Mesendoderm (in vitro differentiated cells): ENCODE results near the gene THSD7B.

Source experiments
- DNase-seq: peaks from one replicate; pipeline ENCODE4 v3.0.0; 2013
- H2AK5ac ChIP-seq: 2 replicates; pipeline ENCODE4 v1.6.1; 2013; ENCODE audit warnings: low read length, inconsistent platforms
- H2BK120ac ChIP-seq: 2 replicates; pipeline ENCODE4 v1.6.1; 2013; ENCODE audit warnings: low read depth, mild to moderate bottlenecking, low read length, moderate library complexity, mixed read lengths
- H2BK15ac ChIP-seq: replicated peaks from 2 replicates; pipeline ENCODE4 v1.6.1; 2013; ENCODE audit warnings: low read depth, mild to moderate bottlenecking, moderate library complexity
- H2BK5ac ChIP-seq: 2 replicates; pipeline ENCODE4 v1.6.1; 2013; ENCODE audit warnings: low read length, inconsistent platforms
- H3K18ac ChIP-seq: 2 replicates; pipeline ENCODE4 v1.6.1; 2013; ENCODE audit warnings: mild to moderate bottlenecking, low read length, mixed read lengths
- H3K23ac ChIP-seq: one replicate; pipeline ENCODE4 v1.6.1; 2013; ENCODE audit warnings: low read length
- H3K27ac ChIP-seq: 2 replicates; pipeline ENCODE4 v1.5.1; 2013; ENCODE audit warnings: low read depth, mild to moderate bottlenecking, inconsistent platforms, low read length, moderate library complexity
- H3K27me3 ChIP-seq: 2 replicates; pipeline ENCODE4 v1.6.1; 2013; ENCODE audit warnings: low read length, control low read depth, mild to moderate bottlenecking, inconsistent platforms; ENCODE audit not compliant: insufficient read depth, poor library complexity
- H3K36me3 ChIP-seq: 2 replicates; pipeline ENCODE4 v1.6.1; 2013; ENCODE audit warnings: low read length, inconsistent platforms; ENCODE audit not compliant: control insufficient read depth, insufficient read depth
- H3K4ac ChIP-seq: one replicate; pipeline ENCODE4 v1.6.1; 2013; ENCODE audit warnings: low read depth, mild to moderate bottlenecking, low read length, moderate library complexity
- H3K4me1 ChIP-seq: 2 replicates; pipeline ENCODE4 v1.6.1; 2013; ENCODE audit warnings: low read depth, low read length, inconsistent platforms; ENCODE audit not compliant: control insufficient read depth
- H3K4me2 ChIP-seq: 2 replicates; pipeline ENCODE4 v1.6.1; 2013; ENCODE audit warnings: low read length
- H3K4me3 ChIP-seq: 2 replicates; pipeline ENCODE4 v1.5.1; 2013; ENCODE audit warnings: mild to moderate bottlenecking, low read length
- H3K56ac ChIP-seq: one replicate; pipeline ENCODE4 v1.6.1; 2013; ENCODE audit warnings: low read length
- H3K79me1 ChIP-seq: 2 replicates; pipeline ENCODE4 v1.6.1; 2013; ENCODE audit warnings: low read length, inconsistent platforms
- H3K79me2 ChIP-seq: 2 replicates; pipeline ENCODE4 v1.6.1; 2013; ENCODE audit warnings: mild to moderate bottlenecking, low read length; ENCODE audit not compliant: control insufficient read depth, insufficient read depth
- H3K9ac ChIP-seq: 2 replicates; pipeline ENCODE4 v1.6.1; 2013; ENCODE audit warnings: low read length, inconsistent platforms
- H4K5ac ChIP-seq: one replicate; pipeline ENCODE4 v1.6.1; 2013; ENCODE audit warnings: low read length
- H4K8ac ChIP-seq: one replicate; pipeline ENCODE4 v1.6.1; 2013; ENCODE audit warnings: low read depth, mild to moderate bottlenecking, control low read depth, low read length, moderate library complexity
- WGBS: extraction: QIAGEN DNeasy Blood & Tissue Kit; methylation state at CpG from one replicate; pipeline ENCODE4 v1.1.7; 2013; ENCODE audit warnings: low lambda C conversion rate, missing lambda C conversion rate; ENCODE audit not compliant: insufficient coverage; ENCODE audit errors: extremely low coverage; 5-methylcytosine and 5-hydroxymethylcytosine counted together

THSD7B gene

DNA sequence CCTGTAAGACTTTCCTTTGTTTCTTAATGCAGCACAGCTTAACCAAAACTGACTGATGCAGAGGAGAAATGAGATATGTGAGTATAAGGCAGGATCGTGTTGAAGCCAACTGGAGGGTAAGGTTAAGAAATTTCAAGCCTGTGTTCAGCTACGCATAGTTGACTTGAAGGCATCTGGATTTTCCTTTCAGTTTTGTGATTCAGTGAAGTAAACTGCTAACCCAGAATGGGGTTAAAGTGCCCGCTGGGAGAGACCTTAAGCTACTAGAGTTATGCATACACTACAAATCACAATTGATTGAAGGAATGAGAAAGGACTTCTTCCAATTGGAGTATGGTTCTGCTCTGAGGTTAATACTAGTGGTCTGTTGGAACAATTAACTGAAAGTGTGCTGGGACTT lies 22.6 kb downstream of the THSD7B start:
- H3K9ac ChIP-seq, result no peak overlapping the region
- no peak overlapping the region for H4K5ac ChIP-seq
- H3K79me1 ChIP-seq, result no peaks in the 10 kb centered on the region
- no peak overlapping the region for H3K56ac ChIP-seq
- no peak overlapping the region for H3K23ac ChIP-seq
- no peak overlapping the region for H3K4me3 ChIP-seq
- no peaks in the 10 kb centered on the region for H3K27me3 ChIP-seq
- no peak overlapping the region for H2BK120ac ChIP-seq
- H3K27ac ChIP-seq, result no peak overlapping the region
- no peaks in the 10 kb centered on the region for H3K4me1 ChIP-seq
- no peak overlapping the region for H2BK15ac ChIP-seq
- H2BK5ac ChIP-seq, result no peak overlapping the region
- H3K18ac ChIP-seq, result no peak overlapping the region
- no peaks in the 10 kb centered on the region for H3K79me2 ChIP-seq
- H2AK5ac ChIP-seq, result no peak overlapping the region
- H3K4me2 ChIP-seq, result no peak overlapping the region
- no peaks in the 10 kb centered on the region for H3K36me3 ChIP-seq
- no CpG with 5 or more reads among the region's 3 CpGs for WGBS
- DNase-seq, result no peak
- no peak overlapping the region for H3K4ac ChIP-seq
- H4K8ac ChIP-seq, result no peak overlapping the region

DNA sequence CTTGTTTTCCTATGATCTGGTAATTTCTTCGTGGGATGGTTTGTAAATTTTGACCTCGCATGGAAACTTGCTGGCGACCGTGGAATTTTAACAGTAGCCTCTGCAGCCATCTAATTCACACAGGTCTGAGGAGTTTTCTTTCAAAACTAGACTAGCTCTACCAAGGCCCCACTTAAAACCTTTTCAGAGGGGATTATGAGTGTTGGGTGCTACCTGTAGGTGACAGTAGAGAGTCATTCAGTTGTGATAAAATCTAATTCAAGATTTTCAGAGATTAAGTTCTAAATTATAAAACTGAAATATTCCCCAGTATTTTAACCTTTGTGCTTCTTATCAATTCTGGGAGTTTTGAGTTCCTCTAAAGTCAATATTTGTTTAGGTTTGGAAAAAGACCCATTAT lies 31.0 kb downstream of the THSD7B start:
- Histone ChIP-seq H3K18ac (no peak overlapping the region), H4K5ac (no peak overlapping the region), H2BK120ac (no peak overlapping the region), H2BK5ac (no peak overlapping the region), H3K23ac (no peak overlapping the region), H3K56ac (no peak overlapping the region), H2BK15ac (no peak overlapping the region), H3K4me3 (no peak overlapping the region), H3K4ac (no peak overlapping the region), H4K8ac (no peak overlapping the region), H3K79me1 (no peaks in the 10 kb centered on the region), H3K9ac (no peak overlapping the region), H3K27ac (no peak overlapping the region), H3K36me3 (no peaks in the 10 kb centered on the region), H3K79me2 (no peaks in the 10 kb centered on the region), H2AK5ac (no peak overlapping the region), H3K4me1 (no peaks in the 10 kb centered on the region), H3K4me2 (no peak overlapping the region), H3K27me3 (no peaks in the 10 kb centered on the region)
- WGBS, result no CpG with 5 or more reads among the region's 4 CpGs
- DNase-seq, result no peak

DNA sequence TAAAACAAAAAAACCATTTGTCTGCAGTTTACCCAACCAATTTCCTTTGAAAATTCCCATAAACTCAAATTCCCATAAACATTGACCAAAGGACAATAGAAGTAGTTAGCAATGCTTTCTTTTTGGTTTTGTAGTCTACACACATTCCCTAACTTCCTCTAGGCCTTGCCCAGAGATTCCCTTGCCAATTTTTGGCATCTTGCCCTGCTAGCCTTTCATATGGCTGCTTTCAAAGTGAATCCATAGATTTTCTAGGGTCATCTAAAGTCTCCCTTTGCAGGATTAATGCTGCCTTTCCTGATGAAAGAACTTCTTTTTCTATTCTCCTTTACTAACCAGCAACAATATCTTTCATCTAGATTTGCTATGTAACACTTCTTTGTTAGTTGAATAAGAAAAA lies 33.4 kb downstream of the THSD7B start:
- Histone ChIP-seq H3K56ac (no peak overlapping the region), H4K5ac (no peak overlapping the region), H3K4me3 (no peak overlapping the region), H3K79me2 (no peaks in the 10 kb centered on the region), H3K79me1 (no peaks in the 10 kb centered on the region), H3K23ac (no peak overlapping the region), H3K9ac (no peak overlapping the region), H3K4me2 (no peak overlapping the region), H4K8ac (no peak overlapping the region), H2BK15ac (no peak overlapping the region), H2BK120ac (no peak overlapping the region), H3K4ac (no peak overlapping the region), H2BK5ac (no peak overlapping the region), H3K27me3 (no peaks in the 10 kb centered on the region), H2AK5ac (no peak overlapping the region), H3K4me1 (no peaks in the 10 kb centered on the region), H3K18ac (no peak overlapping the region), H3K36me3 (no peaks in the 10 kb centered on the region), H3K27ac (no peak overlapping the region)
- no peak for DNase-seq

DNA sequence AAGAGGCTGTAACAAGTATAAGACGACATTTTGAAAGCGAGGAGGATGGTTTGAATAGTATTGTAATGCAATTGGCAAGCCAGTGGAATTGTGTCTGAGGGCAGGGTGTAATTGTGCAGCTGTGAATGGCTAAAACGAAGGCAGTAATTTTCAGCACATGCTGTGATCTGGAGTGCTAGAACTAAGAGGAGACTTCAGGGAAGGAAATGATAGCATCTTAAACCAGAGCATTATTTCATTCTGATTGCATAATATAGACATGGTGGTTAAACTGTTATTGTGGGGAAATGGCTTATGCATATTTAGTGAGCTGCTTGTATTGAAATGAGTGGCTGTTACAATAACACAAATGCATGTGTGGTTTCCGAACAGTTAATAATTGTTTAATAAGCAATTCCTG lies 36.3 kb downstream of the THSD7B start:
- WGBS, result no CpG with 5 or more reads among the region's 4 CpGs

DNA sequence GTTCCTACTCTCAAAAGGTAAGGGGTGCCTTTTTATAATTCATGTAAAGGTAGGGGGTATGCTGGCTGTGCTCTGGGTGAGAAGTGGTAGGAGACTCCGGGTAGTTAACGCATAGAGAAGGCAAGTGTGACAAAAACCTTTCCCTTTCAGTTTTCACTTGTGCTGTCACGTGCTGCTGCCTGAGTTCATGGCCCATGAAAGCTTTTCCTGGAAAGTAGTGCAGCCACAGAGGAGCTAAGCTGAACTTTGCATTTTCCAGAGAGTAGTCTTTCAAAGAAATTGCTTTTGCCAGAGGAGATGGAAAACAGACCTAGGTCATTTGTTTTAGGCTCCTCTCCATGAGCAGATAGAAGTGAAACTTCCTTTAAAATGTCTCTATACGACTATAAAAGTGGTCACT lies 44.7 kb downstream of the THSD7B start:
- DNase-seq, result no peak
- no CpG with 5 or more reads among the region's 4 CpGs for WGBS
- no peak overlapping the region for H3K56ac ChIP-seq

More for the DNA sequence above, 36.3 kb downstream of the THSD7B start:
- Histone ChIP-seq H3K79me1 (no peaks in the 10 kb centered on the region), H2AK5ac (no peak overlapping the region), H3K23ac (no peak overlapping the region), H4K5ac (no peak overlapping the region), H3K56ac (no peak overlapping the region), H3K9ac (no peak overlapping the region), H3K27ac (no peak overlapping the region), H2BK120ac (no peak overlapping the region), H2BK5ac (no peak overlapping the region), H3K36me3 (no peaks in the 10 kb centered on the region), H4K8ac (no peak overlapping the region), H2BK15ac (no peak overlapping the region), H3K79me2 (no peaks in the 10 kb centered on the region), H3K4me1 (no peaks in the 10 kb centered on the region), H3K4me3 (no peak overlapping the region), H3K27me3 (no peaks in the 10 kb centered on the region), H3K4me2 (no peak overlapping the region), H3K18ac (no peak overlapping the region), H3K4ac (no peak overlapping the region)
- DNase-seq, result no peak

DNA sequence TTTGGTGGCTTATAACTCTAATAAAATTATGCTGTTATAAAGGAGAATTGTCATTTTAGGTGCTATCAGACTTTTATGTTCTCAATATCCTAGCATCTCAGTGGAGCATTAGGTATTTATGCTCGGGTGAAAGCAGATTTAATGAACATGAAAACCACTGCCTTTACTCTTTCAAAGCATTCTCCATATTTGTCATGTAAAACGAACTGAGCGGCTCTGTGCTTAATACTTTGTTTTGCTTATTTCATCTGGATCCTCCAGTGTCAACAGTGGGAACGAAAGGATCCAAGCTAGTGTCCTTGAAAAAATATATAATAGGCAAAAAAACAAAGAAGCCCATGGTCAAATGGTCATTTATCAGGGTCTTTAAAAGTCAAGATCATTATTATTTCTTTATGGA lies 53.5 kb downstream of the THSD7B start:
- DNase-seq, result no peak
- no peak overlapping the region for H3K56ac ChIP-seq
- no peak overlapping the region for H3K4me3 ChIP-seq
- H3K79me1 ChIP-seq, result no peaks in the 10 kb centered on the region
- no peak overlapping the region for H3K18ac ChIP-seq
- no peak overlapping the region for H3K4ac ChIP-seq
- no peak overlapping the region for H3K9ac ChIP-seq
- H3K36me3 ChIP-seq, result no peaks in the 10 kb centered on the region
- H2BK5ac ChIP-seq, result no peak overlapping the region
- no peak overlapping the region for H2AK5ac ChIP-seq
- H2BK120ac ChIP-seq, result no peak overlapping the region
- WGBS, result no CpG with 5 or more reads among the region's 4 CpGs
- no peak overlapping the region for H2BK15ac ChIP-seq
- no peak overlapping the region for H4K8ac ChIP-seq
- H3K23ac ChIP-seq, result no peak overlapping the region
- no peak overlapping the region for H3K4me2 ChIP-seq
- H3K79me2 ChIP-seq, result no peaks in the 10 kb centered on the region
- H3K4me1 ChIP-seq, result no peaks in the 10 kb centered on the region
- H3K27ac ChIP-seq, result no peak overlapping the region
- no peak overlapping the region for H4K5ac ChIP-seq
- no peaks in the 10 kb centered on the region for H3K27me3 ChIP-seq

More for the DNA sequence above, 44.7 kb downstream of the THSD7B start:
- Histone ChIP-seq H3K4me1 (no peaks in the 10 kb centered on the region), H3K23ac (no peak overlapping the region), H3K4me3 (no peak overlapping the region), H3K4ac (no peak overlapping the region), H3K4me2 (no peak overlapping the region), H3K27ac (no peak overlapping the region), H4K5ac (no peak overlapping the region), H3K18ac (no peak overlapping the region), H4K8ac (no peak overlapping the region), H3K9ac (no peak overlapping the region), H2BK120ac (no peak overlapping the region), H3K36me3 (no peaks in the 10 kb centered on the region), H3K79me2 (no peaks in the 10 kb centered on the region), H3K79me1 (no peaks in the 10 kb centered on the region), H2BK5ac (no peak overlapping the region), H2BK15ac (no peak overlapping the region), H3K27me3 (no peaks in the 10 kb centered on the region), H2AK5ac (no peak overlapping the region)
